CD4-positive, alpha-beta T cell treated with Interleukin-15 for 1 hour (primary cell): ENCODE results near the gene PUSL1.

Experiments
- DNase-seq: peaks from one replicate; pipeline ENCODE4 v3.0.0-alpha.2; 2020

Gene PUSL1

DNA sequence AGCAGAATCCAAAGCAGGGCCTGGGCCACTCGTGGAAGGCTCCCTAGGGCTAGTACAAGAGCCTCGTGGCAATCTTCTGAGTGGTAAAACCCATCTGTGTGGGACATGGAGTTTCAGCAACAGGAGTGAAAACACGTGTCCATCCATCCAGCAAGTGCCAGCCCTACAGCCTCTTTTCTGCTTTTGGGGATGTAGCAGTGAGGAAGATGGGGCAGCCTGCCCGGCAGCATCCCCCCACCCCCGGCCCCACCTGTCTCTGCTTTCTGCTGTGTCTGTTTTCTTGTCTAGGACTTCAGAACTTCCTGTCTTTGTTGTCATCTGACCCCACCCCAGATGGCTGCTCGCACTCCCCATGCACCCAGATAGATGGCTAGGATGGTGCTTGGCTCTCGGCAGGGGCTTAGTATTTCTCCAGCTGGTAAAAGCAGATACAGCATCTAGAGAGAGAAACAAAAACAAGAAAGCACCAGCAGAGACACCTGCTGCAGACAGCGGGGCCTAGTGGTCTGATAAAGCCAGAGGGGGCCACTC, 17.7 kb downstream of the PUSL1 start:
- DNase-seq, result no peak

DNA sequence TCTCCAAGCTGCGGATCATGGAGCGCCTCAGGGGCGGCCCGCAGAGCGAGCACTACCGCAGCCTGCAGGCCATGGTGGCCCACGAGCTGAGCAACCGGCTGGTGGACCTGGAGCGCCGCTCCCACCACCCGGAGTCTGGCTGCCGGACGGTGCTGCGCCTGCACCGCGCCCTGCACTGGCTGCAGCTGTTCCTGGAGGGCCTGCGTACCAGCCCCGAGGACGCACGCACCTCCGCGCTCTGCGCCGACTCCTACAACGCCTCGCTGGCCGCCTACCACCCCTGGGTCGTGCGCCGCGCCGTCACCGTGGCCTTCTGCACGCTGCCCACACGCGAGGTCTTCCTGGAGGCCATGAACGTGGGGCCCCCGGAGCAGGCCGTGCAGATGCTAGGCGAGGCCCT, 18.9 kb downstream of the PUSL1 start:
- DNase-seq, result no peak

GRCh38 chr1:1328254-1328653, 19.9 kb downstream of the PUSL1 start:
- DNase-seq, result no peak

DNA sequence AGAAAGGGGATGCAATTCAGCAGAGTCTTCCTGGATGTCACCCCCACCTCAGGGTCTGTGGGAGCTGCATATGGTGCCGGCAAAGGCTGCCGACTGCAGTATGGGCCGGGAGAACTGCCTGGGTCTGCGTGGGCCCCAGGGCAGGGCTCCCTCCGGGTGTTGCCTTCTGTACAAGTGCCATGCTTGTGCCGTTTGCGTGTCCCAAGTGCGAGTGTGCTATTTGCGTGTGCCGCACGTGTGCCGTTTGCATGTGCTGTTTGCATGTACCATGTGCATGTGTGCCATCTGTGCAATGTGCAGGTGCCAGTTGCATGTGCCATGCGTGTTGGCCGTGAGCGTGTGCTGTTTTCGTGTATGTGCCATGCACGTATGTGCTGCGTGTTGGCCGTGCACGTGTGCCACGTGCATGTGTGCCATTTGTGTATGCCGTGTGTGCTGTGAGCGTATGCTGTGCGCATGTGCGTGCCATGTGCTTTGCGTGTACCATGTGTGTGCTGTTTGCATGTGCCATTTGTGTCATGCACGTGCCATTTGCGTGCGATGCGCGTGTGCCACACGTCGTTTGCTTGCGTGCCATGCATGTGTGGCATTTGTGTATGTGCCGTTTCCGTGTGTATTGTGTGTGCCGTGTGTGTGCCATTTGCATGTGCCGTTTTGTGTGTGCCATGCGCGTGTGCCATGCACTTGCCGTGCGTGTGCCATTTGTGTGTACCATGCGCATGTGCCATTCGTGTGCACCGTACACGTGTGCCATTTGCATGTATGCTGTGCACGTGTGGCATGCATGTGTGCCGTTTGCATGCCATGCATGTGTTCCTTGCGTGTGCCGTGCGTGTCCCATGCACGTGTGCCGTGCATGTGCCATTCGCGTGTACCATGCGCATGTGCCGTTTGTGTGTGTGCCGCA, 21.2 kb downstream of the PUSL1 start:
- no peak for DNase-seq

DNA sequence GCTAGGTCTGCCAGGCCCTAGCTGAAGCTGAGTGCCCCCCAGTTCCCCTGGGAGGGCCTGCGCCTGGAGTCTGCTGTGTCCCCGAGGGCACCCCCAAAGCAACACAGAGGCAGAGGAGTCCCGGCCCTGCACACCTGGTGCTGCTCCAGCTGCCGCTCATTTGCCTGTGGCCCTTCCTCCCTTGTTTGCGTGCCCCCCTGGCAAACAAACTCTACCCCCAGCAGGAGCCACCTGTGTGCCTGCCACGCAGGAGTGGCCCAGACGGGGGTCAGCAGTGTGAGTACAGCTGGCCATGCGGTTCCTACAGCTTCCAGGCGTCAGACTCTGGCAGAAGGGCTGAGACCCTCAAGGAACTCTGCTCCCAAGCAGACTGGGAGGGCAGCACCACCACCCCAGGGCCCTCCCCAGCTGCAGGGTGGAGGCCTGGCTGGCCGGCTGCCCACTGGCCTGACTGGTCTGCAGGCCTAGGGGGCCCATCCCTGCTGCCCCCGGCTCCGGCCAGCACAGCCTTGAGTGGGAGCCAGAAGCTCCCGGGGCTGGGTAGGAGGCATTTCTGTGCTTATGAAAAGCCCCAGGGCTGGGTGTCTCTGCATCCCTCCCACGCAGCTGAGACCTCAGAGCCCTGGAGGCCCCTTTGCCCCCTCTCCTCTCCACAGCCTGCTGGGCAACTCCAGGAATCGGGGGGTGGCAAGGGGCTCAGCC, 22.1 kb downstream of the PUSL1 start:
- DNase-seq, result no peak

- DNase-seq, result no peak
Observed at GRCh38 chr1:1331068-1331965, 22.9 kb downstream of the PUSL1 start, which contains the start of gene TAS1R3. Gene TAS1R3 (plus strand): TSS chr1:1331280. CDS start chr1:1331346, 66 bp downstream.

GRCh38 chr1:1332031-1332755, 23.8 kb downstream of the PUSL1 start:
- no peak for DNase-seq

GRCh38 chr1:1332774-1333480, 24.5 kb downstream of the PUSL1 start:
- no peak for DNase-seq

GRCh38 chr1:1333551-1334241, 25.3 kb downstream of the PUSL1 start:
- DNase-seq, result no peak

DNA sequence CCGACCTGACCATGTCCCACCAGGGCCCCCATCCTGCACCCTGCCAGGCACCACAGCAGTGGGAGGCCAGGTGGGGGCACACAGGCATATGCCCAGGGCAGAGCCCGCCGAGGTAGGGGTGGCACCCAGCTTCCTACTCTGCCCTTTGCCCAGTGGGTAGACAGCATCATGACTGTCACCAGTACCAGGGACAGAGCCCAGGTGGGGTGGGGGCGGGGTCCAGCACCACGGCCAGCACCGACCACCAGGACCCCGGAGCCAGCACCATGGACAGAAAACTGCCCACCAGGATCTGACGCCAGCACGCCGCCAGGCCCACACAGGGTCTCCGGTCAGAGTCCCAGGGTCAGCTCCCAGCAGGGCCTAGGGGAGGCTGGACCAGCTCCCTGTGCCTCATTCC, 26.4 kb downstream of the PUSL1 start:
- DNase-seq, result no peak

- no peak for DNase-seq
Observed at GRCh38 chr1:1335283-1335682, 26.9 kb downstream of the PUSL1 start.

DNA sequence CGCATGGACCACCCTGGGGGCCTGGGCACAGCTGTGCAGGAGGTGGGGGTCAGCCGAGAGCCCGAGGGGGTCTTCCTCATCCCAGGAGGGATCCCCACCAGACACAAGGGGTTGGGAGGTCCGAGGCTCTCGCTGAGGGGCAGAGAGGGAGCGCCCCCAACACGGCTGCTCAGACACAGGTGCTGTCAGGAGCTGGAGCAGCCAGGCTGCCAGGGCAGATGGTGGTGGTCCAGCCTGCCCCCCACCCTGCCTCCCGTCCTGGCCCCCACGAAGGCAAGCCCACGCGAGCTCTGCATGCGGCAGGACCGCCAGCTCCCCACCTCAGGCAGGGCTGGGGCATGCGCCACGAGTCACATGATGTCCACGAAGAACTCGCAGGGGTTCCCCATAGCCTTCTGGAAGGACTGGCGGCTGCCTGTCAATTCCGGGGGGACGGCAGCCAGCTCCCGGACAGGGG, 27.4 kb downstream of the PUSL1 start:
- DNase-seq, result no peak

DNA sequence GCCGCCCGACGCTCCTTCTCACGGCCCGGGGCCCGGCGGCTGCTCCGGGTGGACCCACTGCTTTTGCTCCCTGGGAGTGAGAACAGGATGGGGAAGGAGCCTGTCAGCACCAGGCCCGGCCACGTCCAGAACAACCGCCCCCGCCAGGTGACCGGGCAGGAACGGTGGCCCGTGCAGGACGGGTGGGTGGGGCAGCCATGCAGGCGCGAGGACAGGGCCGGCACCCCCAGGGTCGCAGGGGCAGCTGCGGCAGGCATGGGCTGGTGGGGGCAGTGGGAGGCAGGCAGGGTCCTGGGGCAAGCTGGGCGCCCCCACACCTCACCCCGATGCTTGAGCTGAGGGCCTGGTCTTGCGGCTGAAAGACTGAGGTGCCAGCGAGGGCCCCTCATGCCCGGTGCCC, 28.0 kb downstream of the PUSL1 start:
- no peak for DNase-seq

DNA sequence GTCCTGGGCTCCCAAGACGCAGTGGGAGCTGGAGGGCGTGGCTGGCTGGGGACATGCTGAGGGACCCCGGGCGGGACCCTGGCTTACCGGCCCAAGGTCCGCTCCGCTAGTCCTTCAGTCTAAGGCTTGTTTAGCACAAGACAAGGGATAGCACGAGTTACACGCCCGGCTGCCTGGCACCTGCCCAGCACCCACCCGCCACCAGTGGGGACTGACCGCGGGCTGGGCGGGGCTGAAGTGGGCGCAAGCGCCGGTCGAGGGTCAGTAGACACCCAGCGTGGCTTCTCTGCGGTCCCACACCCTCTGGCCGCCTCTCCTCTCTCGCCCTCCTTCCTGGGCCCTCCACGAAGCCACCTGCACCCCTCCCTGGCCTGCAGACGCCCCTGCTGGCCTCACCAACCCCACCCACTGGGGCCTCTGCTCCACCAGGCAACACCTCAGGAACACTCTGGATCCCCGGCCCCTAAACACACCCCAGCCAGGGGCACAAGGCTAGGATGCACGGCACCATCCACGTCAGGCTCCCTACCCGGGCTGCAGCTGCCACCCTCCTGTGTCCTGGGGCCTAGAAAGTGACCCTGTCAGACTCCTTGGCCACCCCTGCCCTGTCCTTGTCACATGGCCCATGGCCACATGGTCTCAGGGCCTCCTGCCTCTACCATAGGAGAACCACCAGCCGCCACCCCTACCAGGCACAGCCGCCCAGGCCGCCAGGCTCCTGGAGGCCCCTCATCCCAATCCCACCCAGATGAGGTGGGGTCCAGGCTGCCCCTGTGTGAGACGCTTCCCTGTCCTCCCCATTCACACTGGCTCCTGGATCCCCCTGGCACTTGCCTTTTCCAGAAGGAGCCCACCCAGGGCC, 28.8 kb downstream of the PUSL1 start:
- no peak for DNase-seq

DNA sequence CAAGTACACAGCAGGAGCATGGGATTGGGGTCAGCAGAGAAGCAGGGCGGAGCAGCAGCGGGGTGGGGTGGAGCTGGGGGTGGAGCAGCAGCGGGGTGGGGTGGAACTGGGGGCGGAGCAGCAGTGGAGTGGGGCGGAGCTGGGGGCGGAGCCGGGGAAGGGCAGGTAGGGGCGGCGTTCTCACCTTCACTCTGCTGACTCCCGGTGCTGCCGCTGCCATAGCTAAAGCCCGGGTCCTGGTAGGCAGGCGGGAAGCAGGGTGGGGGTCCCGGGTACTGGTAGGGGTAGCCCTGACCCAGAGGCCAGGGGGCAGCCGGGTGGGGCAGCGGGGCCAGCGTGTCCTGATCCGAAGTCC, 29.4 kb downstream of the PUSL1 start:
- no peak for DNase-seq

DNA sequence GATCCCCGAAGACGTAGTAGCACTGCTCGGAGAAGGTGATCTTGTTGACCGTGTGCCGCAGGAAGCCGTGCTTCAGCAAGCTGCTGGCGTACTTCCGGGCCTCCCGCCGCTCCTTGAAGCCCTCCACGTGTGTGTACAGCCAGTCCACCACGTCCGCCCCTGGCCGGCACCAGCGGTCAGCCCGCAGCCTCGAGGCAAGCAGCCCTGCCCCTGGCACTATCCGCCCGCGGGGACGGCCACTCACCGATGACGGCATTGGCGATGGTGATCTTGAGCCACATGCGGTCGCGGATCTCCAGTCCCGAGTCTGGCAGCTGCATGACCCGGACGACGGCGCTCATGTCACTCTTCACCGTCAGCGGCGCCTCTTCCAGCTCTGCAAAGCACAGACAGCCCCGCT, 29.9 kb downstream of the PUSL1 start:
- no peak for DNase-seq

GRCh38 chr1:1340185-1340584, 31.8 kb downstream of the PUSL1 start:
- no peak for DNase-seq

- DNase-seq, result no peak
Observed at GRCh38 chr1:1340791-1341548, 32.6 kb downstream of the PUSL1 start.

- DNase-seq, result no peak
Observed at GRCh38 chr1:1341549-1342021, 33.2 kb downstream of the PUSL1 start.
